SK-N-SH treated with all-trans-retinoic acid at 6 μM for 48 hours (cell line): ENCODE results near the gene PDRG1.

Experiments
- ATAC-seq: fragments of 200-7000 bp; cut with Tn5 transposase; 3 replicates; pipeline ENCODE4 v1.9.1; 2020; ENCODE audit warnings: mild to moderate bottlenecking, moderate library complexity
- ARNTL ChIP-seq: fragments of 450-650 bp; formaldehyde crosslinking; IDR thresholded peaks from 2 replicates; pipeline ENCODE4 v1.5.0; 2020; ENCODE audit warnings: low read depth, mild to moderate bottlenecking, moderate library complexity, borderline replicate concordance
- BACH2 ChIP-seq: fragments of 250-450 bp; sonication (Bioruptor Pico); IDR thresholded peaks from 2 replicates; pipeline ENCODE4 v1.9.0; 2021; ENCODE audit warnings: mild to moderate bottlenecking, borderline replicate concordance
- CREB5 ChIP-seq: fragments of 250-450 bp; sonication (Bioruptor Pico); IDR thresholded peaks from 2 replicates; pipeline ENCODE4 v1.5.1; 2020; ENCODE audit warnings: low read depth, mild to moderate bottlenecking, moderate library complexity
- CSDC2 ChIP-seq: fragments of 250-450 bp; sonication (Bioruptor Pico); IDR thresholded peaks from 2 replicates; pipeline ENCODE4 v1.5.0; 2020; ENCODE audit warnings: mild to moderate bottlenecking, moderate library complexity
- CSRNP3 ChIP-seq: fragments of 250-450 bp; sonication (Bioruptor Pico); IDR thresholded peaks from 2 replicates; pipeline ENCODE4 v1.5.1; 2021; ENCODE audit warnings: mild to moderate bottlenecking, moderate library complexity
- ESRRG ChIP-seq: fragments of 250-450 bp; sonication (Bioruptor Pico); IDR thresholded peaks from 2 replicates; pipeline ENCODE4 v1.6.1; 2021; ENCODE audit warnings: mild to moderate bottlenecking
- GLIS3 ChIP-seq: fragments of 250-450 bp; sonication (Bioruptor Pico); IDR thresholded peaks from 2 replicates; pipeline ENCODE4 v1.5.0; 2020; ENCODE audit warnings: mild to moderate bottlenecking, moderate library complexity
- ISL1 ChIP-seq: fragments of 250-450 bp; sonication (Bioruptor Pico); IDR thresholded peaks from 2 replicates; pipeline ENCODE4 v2.1.2; 2022; ENCODE audit warnings: mild to moderate bottlenecking, moderate library complexity
- OSR1 ChIP-seq: fragments of 250-450 bp; sonication (Bioruptor Pico); IDR thresholded peaks from 2 replicates; pipeline ENCODE4 v1.8.0; 2022; ENCODE audit warnings: moderate library complexity, mild to moderate bottlenecking, inconsistent platforms
- PATZ1 ChIP-seq: fragments of 250-450 bp; sonication (Bioruptor Pico); IDR thresholded peaks from 2 replicates; pipeline ENCODE4 v1.8.0; 2020; ENCODE audit warnings: mild to moderate bottlenecking, moderate library complexity, borderline replicate concordance
- POU6F1 ChIP-seq: fragments of 250-450 bp; sonication (Bioruptor Pico); IDR thresholded peaks from 2 replicates; pipeline ENCODE4 v1.8.0; 2021; ENCODE audit warnings: low read depth, mild to moderate bottlenecking, moderate library complexity, borderline replicate concordance
- PPARA ChIP-seq: fragments of 250-450 bp; sonication (Bioruptor Pico); IDR thresholded peaks from 2 replicates; pipeline ENCODE4 v1.5.0; 2020; ENCODE audit warnings: mild to moderate bottlenecking, borderline replicate concordance
- RARB ChIP-seq: fragments of 250-450 bp; sonication (Bioruptor Pico); IDR thresholded peaks from 2 replicates; pipeline ENCODE4 v1.8.0; 2021; ENCODE audit warnings: mild to moderate bottlenecking, moderate library complexity
- SNAI2 ChIP-seq: fragments of 250-450 bp; sonication (Bioruptor Pico); IDR thresholded peaks from 2 replicates; pipeline ENCODE4 v1.5.0; 2020; ENCODE audit warnings: mild to moderate bottlenecking, moderate library complexity
- TCF4 ChIP-seq: fragments of 250-450 bp; sonication (Bioruptor Pico); IDR thresholded peaks from 2 replicates; pipeline ENCODE4 v1.8.0; 2021; ENCODE audit warnings: mild to moderate bottlenecking, moderate library complexity, borderline replicate concordance
- TSHZ2 ChIP-seq: fragments of 250-450 bp; sonication (Bioruptor Pico); IDR thresholded peaks from 2 replicates; pipeline ENCODE4 v1.5.0; 2020; ENCODE audit warnings: mild to moderate bottlenecking, moderate library complexity
- ZC3H10 ChIP-seq: fragments of 250-450 bp; sonication (Bioruptor Pico); IDR thresholded peaks from 2 replicates; pipeline ENCODE4 v1.5.1; 2021; ENCODE audit warnings: mild to moderate bottlenecking, moderate library complexity
- ZFP3 ChIP-seq: fragments of 250-450 bp; sonication (Bioruptor Pico); IDR thresholded peaks from 2 replicates; pipeline ENCODE4 v1.5.0; 2020; ENCODE audit warnings: mild to moderate bottlenecking, moderate library complexity
- ZFP30 ChIP-seq: fragments of 450-650 bp; formaldehyde crosslinking; IDR thresholded peaks from 2 replicates; pipeline ENCODE4 v1.5.0; 2022; ENCODE audit warnings: mild to moderate bottlenecking, moderate library complexity
- ZNF565 ChIP-seq: fragments of 450-650 bp; formaldehyde crosslinking; conservative IDR thresholded peaks from 2 replicates; pipeline ENCODE4 v1.5.0; 2020; ENCODE audit warnings: low read depth, mild to moderate bottlenecking, moderate library complexity
- ZNF70 ChIP-seq: fragments of 450-650 bp; formaldehyde crosslinking; IDR thresholded peaks from 2 replicates; pipeline ENCODE4 v1.5.0; 2020; ENCODE audit warnings: mild to moderate bottlenecking, moderate library complexity
- ZNF8 ChIP-seq: fragments of 450-650 bp; formaldehyde crosslinking; IDR thresholded peaks from 2 replicates; pipeline ENCODE4 v1.5.0; 2020; ENCODE audit warnings: mild to moderate bottlenecking, moderate library complexity

Gene PDRG1

GRCh38 chr20:31908016-31908415, 43.8 kb downstream of the PDRG1 start:
- ATAC-seq: no peak

GRCh38 chr20:31907046-31907445, 44.8 kb downstream of the PDRG1 start:
- no peak for ATAC-seq
- no peak for TF ChIP-seq CSRNP3 (CRISPR knock-in tag)
- no peak for TF ChIP-seq SNAI2 (CRISPR knock-in tag)
- no peak for TF ChIP-seq CREB5
- no peak for TF ChIP-seq BACH2 (CRISPR knock-in tag)
- TF ChIP-seq PATZ1: no peak
- TF ChIP-seq TCF4 (CRISPR knock-in tag): no peak
- no peak for TF ChIP-seq ZC3H10 (CRISPR knock-in tag)
- no peak for TF ChIP-seq ZNF70 (CRISPR knock-in tag)
- TF ChIP-seq ZFP30 (CRISPR knock-in tag): no peak
- TF ChIP-seq TSHZ2 (CRISPR knock-in tag): no peak
- no peak for TF ChIP-seq GLIS3 (CRISPR knock-in tag)
- TF ChIP-seq ISL1: no peak
- no peak for TF ChIP-seq ZNF8 (CRISPR knock-in tag)
- TF ChIP-seq PPARA: no peak
- no peak for TF ChIP-seq ESRRG (CRISPR knock-in tag)
- no peak for TF ChIP-seq ZFP3 (CRISPR knock-in tag)
- no peak for TF ChIP-seq CSDC2 (CRISPR knock-in tag)
- TF ChIP-seq, all 23 proteins: peak for 0

More at GRCh38 chr20:31908016-31908415, 43.8 kb downstream of the PDRG1 start:
- no peak for TF ChIP-seq ZFP30 (CRISPR knock-in tag)
- TF ChIP-seq ZNF70 (CRISPR knock-in tag): no peak
- TF ChIP-seq GLIS3 (CRISPR knock-in tag): no peak
- no peak for TF ChIP-seq OSR1 (CRISPR knock-in tag)
- no peak for TF ChIP-seq TCF4 (CRISPR knock-in tag)
- TF ChIP-seq POU6F1 (CRISPR knock-in tag): no peak

- no peak for TF ChIP-seq CSDC2 (CRISPR knock-in tag)
- no peak for TF ChIP-seq CREB5
- no peak for TF ChIP-seq RARB (CRISPR knock-in tag)
- TF ChIP-seq ARNTL (CRISPR knock-in tag): no peak
- TF ChIP-seq ZNF70 (CRISPR knock-in tag): no peak
- no peak for TF ChIP-seq SNAI2 (CRISPR knock-in tag)
- no peak for TF ChIP-seq CSRNP3 (CRISPR knock-in tag)
- no peak for TF ChIP-seq OSR1 (CRISPR knock-in tag)
- TF ChIP-seq ESRRG (CRISPR knock-in tag): no peak
- no peak for TF ChIP-seq ZFP30 (CRISPR knock-in tag)
- no peak for TF ChIP-seq PPARA
- no peak for TF ChIP-seq ZNF8 (CRISPR knock-in tag)
- TF ChIP-seq ZNF565: no peak
Measured at GRCh38 chr20:31906001-31906400, 45.8 kb downstream of the PDRG1 start.

More at GRCh38 chr20:31906001-31906400, 45.8 kb downstream of the PDRG1 start:
- no peak for ATAC-seq
